Activated T-cell treated with anti-CD3 and anti-CD28 coated beads, Interleukin-2, amount 50 U/mL, for 4 hours (primary cell): ENCODE measurements around the gene MAP3K5. TPM values are rescaled to one million over a fixed set of nuclear protein-coding genes. Genes with fewer than 3 reads are reported as not detected.

Experiments used
- ATAC-seq, 2 donors: fragments of 200-7000 bp; cut with Tn5 transposase; one replicate each; pipeline ENCODE4 v1.10.0; 2021
- DNase-seq: peaks from one replicate; pipeline ENCODE4 v3.0.0-alpha.2; 2020
- H3K27me3 Mint-ChIP-seq: one replicate; pipeline ENCODE4 v1.8.0; 2021; ENCODE audit warnings: low read depth, mixed read lengths
- H3K36me3 Mint-ChIP-seq: one replicate; pipeline ENCODE4 v1.8.0; 2022; ENCODE audit warnings: mixed read lengths; ENCODE audit not compliant: insufficient read depth
- H3K4me1 Mint-ChIP-seq: one replicate; pipeline ENCODE4 v1.8.0; 2021; ENCODE audit warnings: low read depth, mixed read lengths
- H3K4me3 Mint-ChIP-seq: one replicate; pipeline ENCODE4 v1.8.0; 2021; ENCODE audit warnings: mild to moderate bottlenecking, moderate library complexity, mixed read lengths
- H3K9me3 Mint-ChIP-seq: one replicate; pipeline ENCODE4 v1.8.0; 2021; ENCODE audit warnings: mixed read lengths
- total RNA-seq, 3 donors: library from RNA; stranded (reverse); gene quantifications; one replicate each; pipeline ENCODE4 v1.2.1, GENCODE V29; 2021

The MAP3K5 gene
- total RNA-seq, 3 donors from 2014 or later: 5.7 to 10.5 (median 7.9) TPM

DNA sequence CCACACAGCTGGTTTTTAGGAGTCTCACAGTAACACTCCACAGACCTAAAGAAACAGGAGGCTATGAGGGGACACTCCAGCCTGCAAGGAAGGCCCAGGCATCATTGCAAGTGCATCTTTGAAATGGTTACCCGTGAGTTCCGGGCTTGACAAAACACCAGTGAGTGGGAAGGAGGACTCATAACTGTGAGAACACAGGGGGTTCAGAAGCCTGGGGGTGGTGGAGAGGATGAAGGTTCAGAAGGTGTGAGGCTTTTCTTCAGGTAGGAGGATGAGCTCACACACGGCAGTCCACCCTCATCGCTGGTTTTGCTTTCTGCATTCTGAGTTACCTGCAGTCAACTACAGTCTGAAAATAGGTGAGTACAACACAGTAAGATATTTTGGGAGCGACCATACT is 282.0 kb downstream of the MAP3K5 start:
- ATAC-seq (peak; percentile 81 to 86), DNase-seq (peak; percentile 5)
- Mint-ChIP-seq H3K9me3 (no peaks in the 10 kb centered on the region), H3K4me1 (peaks cover 13% of the 10 kb centered on the region), H3K36me3 (no peaks in the 10 kb centered on the region), H3K4me3 (no peak overlapping the region), H3K27me3 (no peaks in the 10 kb centered on the region)

DNA sequence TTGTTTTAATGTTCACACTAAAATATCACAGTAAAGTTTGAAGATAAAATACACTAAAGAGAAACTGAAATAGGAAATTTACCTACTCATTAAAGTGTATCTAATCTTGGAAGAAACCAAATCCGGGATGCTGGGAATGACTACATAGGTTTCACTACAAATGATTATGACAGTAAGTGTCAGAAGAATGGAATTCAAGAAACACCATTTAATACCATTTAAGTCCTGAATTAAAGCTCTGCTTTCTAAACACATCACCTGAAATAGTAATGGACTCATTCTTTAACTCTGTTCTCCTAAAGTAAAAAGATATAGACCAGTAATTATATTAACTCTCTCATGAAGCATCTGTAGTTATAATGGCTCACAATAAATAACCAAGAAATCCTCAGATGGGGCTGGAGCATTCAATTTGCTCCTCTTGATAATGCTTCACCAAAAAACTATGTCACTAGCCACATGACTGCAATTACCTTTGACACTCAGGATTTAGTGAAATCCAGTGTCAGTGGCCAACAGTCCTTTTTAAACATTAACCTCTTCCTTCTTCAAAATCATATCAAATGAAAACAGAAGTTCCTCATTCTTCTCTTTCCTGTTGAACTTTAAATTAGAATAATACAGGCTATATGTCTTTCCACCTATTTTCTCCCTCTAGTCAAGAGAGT is 283.4 kb downstream of the MAP3K5 start:
- Mint-ChIP-seq H3K4me1 (peaks cover 13% of the 10 kb centered on the region), H3K4me3 (no peak overlapping the region), H3K27me3 (no peaks in the 10 kb centered on the region), H3K36me3 (no peaks in the 10 kb centered on the region), H3K9me3 (no peaks in the 10 kb centered on the region)
- DNase-seq (no peak), ATAC-seq (no peak)

Other genes with a start within 250 kb of the MAP3K5 start
- 1 to 10 TPM in 1 of 3 donors, under 1 TPM in 2; 0.46 to 1.3 (median 0.49) TPM for gene MAP7, start 242.1 kb downstream of the MAP3K5 start, total RNA-seq
- gene PEX7, start 30.1 kb upstream of the MAP3K5 start, total RNA-seq: 1 to 10 TPM; 4.0 to 5.1 (median 4.5) TPM
- gene SLC35D3, start 129.8 kb upstream of the MAP3K5 start, total RNA-seq: not detected